ENCODE measurements around the gene DDX54.

DDX54 gene, protein sequence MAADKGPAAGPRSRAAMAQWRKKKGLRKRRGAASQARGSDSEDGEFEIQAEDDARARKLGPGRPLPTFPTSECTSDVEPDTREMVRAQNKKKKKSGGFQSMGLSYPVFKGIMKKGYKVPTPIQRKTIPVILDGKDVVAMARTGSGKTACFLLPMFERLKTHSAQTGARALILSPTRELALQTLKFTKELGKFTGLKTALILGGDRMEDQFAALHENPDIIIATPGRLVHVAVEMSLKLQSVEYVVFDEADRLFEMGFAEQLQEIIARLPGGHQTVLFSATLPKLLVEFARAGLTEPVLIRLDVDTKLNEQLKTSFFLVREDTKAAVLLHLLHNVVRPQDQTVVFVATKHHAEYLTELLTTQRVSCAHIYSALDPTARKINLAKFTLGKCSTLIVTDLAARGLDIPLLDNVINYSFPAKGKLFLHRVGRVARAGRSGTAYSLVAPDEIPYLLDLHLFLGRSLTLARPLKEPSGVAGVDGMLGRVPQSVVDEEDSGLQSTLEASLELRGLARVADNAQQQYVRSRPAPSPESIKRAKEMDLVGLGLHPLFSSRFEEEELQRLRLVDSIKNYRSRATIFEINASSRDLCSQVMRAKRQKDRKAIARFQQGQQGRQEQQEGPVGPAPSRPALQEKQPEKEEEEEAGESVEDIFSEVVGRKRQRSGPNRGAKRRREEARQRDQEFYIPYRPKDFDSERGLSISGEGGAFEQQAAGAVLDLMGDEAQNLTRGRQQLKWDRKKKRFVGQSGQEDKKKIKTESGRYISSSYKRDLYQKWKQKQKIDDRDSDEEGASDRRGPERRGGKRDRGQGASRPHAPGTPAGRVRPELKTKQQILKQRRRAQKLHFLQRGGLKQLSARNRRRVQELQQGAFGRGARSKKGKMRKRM

GRCh38 chr12:113185180-113186032 lies at the start of gene DDX54, which contains the start of gene RITA1:
Gene DDX54, minus strand, starts transcription at chr12:113185478. Its CDS starts 27 bp downstream, at chr12:113185451.
Gene RITA1, plus strand, starts transcription at chr12:113185721. Its CDS starts 1,026 bp downstream, at chr12:113186747.
- DNase-seq (ENCODE audit: low spot score), result peak; percentile 71

- DNase-seq (ENCODE audit: low spot score), result no peak
Measured at GRCh38 chr12:113234483-113234882, 49.2 kb upstream of the DDX54 start.

GRCh38 chr12:113233967-113234366 lies 48.7 kb upstream of the DDX54 start:
- no peak for DNase-seq (ENCODE audit: low spot score)

- DNase-seq (ENCODE audit: low spot score), result no peak
Measured at GRCh38 chr12:113232840-113233585, 47.7 kb upstream of the DDX54 start.

DNA sequence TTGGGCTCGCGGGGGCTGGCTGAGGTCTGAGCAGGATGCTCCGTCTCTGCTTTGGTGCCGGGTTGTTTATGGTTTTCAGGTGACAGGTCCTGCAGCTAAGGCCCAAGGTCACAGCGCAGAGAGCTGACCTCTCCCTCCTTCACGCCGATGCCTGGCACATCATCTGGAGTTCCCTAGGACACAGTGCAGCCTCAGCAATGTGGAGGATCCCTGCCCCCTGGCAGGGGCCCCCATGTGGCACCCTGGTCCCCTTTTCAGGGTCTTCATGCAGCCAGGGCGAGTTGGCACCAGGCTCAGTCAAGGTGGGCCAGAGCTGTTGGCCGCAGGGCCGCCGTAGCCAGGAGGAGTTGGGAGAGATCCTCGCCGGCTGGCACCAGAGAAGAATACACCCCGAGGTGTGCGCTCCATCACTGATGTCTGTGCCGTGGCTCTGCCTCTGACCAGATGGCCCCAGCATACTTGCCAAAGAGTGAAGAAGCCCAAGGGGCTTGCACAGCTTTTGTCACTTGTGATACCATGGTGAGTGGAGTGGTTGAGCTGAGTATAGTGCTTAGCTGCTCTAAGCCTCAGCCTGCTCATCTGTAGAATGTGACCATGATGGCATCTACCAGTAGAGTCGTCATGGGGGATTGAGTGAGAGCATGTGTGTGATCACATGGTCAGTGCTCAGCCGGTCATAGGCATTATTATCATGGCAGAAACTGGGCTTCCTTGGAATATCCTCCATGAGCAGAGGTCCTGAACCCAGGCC lies 47.0 kb upstream of the DDX54 start:
- no peak for DNase-seq (ENCODE audit: low spot score)

DNA sequence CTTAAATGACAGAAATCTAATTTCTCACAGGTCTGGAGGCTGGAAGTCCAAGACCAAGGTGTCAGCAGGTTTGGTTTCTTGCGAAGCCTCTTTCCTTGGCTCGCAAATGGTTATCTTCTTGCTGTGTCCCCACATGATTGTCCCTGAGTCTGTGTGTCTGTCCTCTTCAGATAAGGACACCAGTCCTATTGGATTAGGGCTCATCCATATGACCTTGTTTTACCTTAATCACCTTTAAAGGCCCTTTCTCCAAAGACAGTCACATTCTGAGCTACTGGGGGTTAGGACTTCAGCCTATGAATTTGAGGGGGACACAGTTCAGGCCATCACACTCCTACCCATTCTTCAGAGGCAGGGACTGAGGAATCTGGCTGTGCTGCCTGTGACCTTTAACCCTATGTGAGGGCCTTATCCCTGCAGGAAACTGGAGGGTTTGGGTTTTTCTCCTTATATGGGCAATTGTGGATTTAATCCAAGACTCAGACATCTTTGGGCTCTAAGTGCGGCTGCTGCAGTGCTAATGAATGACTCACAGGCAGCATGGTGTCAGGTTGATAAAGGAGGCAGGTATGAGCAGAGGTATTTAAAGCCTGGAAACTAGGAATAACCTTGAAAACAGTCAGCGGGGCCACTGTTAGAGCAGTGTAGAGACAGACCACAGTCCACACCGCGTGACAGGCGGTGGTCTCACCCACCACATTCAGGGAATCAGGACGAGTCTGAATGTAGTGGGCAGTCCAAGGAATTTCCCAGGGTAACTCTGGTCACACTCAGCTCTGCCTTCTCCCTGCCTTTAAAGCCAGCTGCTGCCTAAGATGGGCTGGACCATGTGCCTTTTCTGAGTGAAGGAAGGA lies 46.2 kb upstream of the DDX54 start:
- DNase-seq (ENCODE audit: low spot score), result no peak

- DNase-seq (ENCODE audit: low spot score), result no peak
Measured at GRCh38 chr12:113230315-113231234, 45.3 kb upstream of the DDX54 start.

DNA sequence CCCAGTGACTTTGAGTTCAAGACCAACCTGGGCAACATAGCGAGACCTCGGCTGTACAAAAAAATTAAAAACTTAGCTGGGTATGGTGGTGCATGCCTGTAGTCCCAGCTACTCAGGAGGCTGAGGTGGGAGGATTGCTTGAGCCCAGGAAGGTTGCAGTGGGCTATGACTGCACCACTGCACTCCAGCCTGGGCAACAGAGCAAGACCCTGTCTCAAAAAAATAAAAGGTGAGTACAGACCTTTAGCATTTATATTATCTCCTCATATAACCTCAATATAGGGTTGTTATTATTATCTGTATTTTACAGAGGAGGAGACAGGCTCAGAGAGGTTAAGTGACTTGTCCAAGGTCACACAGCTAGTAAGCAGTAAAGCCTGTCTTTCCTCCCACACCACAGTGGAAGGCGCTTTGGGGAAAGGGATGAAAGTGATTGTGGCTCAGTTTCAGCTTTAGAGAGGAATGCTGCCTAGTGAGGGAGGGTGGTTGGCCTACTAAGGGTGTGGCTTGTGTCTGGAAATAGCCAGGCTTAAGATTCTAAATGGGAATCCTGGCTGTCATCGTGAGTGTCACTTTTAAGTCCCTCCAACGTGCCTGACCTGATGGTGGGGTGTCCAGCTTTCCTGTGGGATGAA lies 43.2 kb upstream of the DDX54 start:
- no peak for DNase-seq (ENCODE audit: low spot score)

- DNase-seq (ENCODE audit: low spot score), result no peak
Measured at GRCh38 chr12:113227686-113228391, 42.6 kb upstream of the DDX54 start.

GRCh38 chr12:113226696-113227568 lies 41.7 kb upstream of the DDX54 start:
- no peak for DNase-seq (ENCODE audit: low spot score)

- DNase-seq (ENCODE audit: low spot score), result no peak
Measured at GRCh38 chr12:113224955-113225354, 39.7 kb upstream of the DDX54 start.

- DNase-seq (ENCODE audit: low spot score), result peak; percentile 73
Measured at GRCh38 chr12:113222730-113223531, 37.7 kb upstream of the DDX54 start.

DNA sequence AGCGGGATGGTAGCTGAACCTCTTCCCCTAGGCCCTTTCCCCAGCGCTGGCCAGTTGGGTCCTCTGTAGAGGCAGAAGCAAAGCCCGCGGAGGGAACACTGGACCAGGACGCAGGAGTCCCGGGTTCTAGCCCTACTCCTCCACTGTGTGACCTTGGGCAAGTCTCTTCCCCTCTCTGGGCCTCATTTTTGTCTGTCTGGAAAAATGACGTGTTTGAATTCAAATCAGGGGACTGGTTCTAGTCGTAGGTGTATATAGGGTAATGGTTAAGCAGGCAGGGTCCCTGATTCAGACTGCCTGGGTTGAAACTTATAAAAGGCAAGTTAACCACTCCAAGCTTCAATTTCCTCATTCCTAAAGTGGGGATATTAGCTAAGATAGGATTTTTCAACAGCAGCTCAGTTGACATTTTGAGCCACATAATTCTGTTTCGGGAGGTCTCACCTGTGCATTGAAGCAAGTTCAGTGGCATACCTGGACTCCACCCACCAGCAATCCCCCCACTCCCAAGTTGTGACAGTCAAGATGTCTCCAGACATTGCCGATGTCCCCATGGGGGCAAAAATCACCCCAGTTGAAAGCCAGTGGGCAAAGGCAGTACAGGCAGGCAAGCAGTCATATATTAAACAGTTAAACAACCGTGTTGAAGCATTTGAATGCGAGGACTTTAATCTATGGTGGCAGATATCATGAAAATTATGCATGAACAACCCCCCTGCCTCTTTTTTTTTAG lies 36.9 kb upstream of the DDX54 start:
- DNase-seq (ENCODE audit: low spot score), result peak; percentile 10

DNA sequence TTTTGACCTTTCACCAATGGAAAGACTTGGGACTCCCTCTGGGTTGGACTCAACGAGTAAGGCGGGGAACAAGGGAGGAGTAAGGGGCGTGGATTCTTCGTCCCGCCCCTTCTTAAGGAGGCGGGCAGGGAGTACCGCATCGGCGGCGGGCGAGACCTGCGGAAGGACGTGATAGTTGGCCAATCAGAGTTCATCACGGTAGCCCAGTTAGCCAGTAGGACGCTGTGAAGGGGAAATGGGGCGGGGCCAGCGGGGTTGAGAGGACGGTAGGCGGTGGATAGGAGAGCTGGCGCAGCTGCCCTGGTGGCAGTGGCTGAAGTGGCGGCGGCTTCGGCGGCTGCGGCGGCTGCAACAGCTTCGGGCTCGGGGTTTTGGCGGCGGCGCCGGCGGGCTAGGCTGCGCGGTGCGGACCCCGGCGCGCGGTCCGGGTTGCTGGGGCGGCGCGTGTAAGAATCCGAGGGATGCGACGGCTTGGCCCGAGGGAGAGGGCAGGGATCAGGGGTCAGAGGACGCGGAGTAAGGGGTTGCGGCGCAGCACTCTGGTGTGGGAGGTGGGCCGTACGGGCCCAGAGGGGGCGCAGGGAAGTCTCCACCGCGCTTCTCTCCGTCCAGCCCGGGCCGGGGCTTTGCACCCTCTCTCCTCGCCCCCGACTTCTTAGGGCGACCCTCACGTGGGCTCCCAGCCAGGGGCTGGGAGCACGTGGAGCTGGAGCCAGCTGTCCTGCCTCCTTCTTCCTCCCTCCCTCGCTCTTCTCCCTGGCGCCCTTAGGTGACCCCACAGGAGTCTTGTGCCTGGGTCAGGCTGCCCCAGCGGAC lies 36.1 kb upstream of the DDX54 start, which contains the start of gene TPCN1:
TSS of gene TPCN1 (plus strand) at position 284 of the 816 bp plus-strand sequence. CDS start 5,389 bp downstream, outside the sequence.
- peak; percentile 99 for DNase-seq (ENCODE audit: low spot score)

Data from RKO (cell line).